Stomach (tissue), 9 donors: ENCODE measurements around the gene FAM9A. TPM values are rescaled to one million over a fixed set of nuclear protein-coding genes. Genes with fewer than 3 reads are reported as not detected.

Experiments used
- DNase-seq, 2 donors: peaks; one replicate each; pipeline versions ENCODE4 v3.0.0 to v3.0.0-alpha.2; 2013 to 2019
- H3K27ac ChIP-seq, 5 donors: fragments of 200-600 bp in 4 of 5; sonication (generic) in 4 of 5; one replicate each; pipeline ENCODE4 v1.5.1; 2013 to 2019; ENCODE audit warnings: mild to moderate bottlenecking in 1 of 5, moderate library complexity in 1 of 5
- H3K27me3 ChIP-seq, 3 donors: fragments of 200-600 bp; sonication (generic); one replicate each; pipeline ENCODE4 v1.5.1; 2017 to 2019; ENCODE audit warnings: mixed run types in 1 of 3
- H3K36me3 ChIP-seq, 4 donors: fragments of 200-600 bp; sonication (generic); 1 replicate in 3 of 4; 2 replicates in 1 of 4; pipeline ENCODE4 v1.5.1; 2016 to 2019
- H3K4me1 ChIP-seq, 4 donors: fragments of 200-600 bp; sonication (generic); one replicate each; pipeline ENCODE4 v1.5.1; 2016 to 2019
- H3K4me3 ChIP-seq, 4 donors: fragments of 200-600 bp; sonication (generic) in 3 of 4; one replicate each; pipeline ENCODE4 v1.5.1; 2016 to 2019; ENCODE audit warnings: mild to moderate bottlenecking in 1 of 4
- H3K9me3 ChIP-seq, 4 donors: fragments of 200-600 bp; sonication (generic); one replicate each; pipeline ENCODE4 v1.5.1; 2016 to 2019
- CTCF ChIP-seq, 7 experiments: fragments of 450-650 bp in 4 of 7; fragments of 200-600 bp in 3 of 7; sonication (generic) in 3 of 7; IDR thresholded peaks; one replicate each; pipeline ENCODE4 v1.5.1; 2016 to 2019; ENCODE audit warnings: antibody characterized with exemption in 7 of 7, control low read depth in 2 of 7, mild to moderate bottlenecking in 1 of 7
- EP300 ChIP-seq: sonication (generic); formaldehyde crosslinking; IDR thresholded peaks from one replicate; pipeline ENCODE4 v1.6.1; 2017; ENCODE audit warnings: antibody characterized with exemption
- POLR2A ChIP-seq, 4 donors: fragments of 450-650 bp; IDR thresholded peaks; one replicate each; pipeline ENCODE4 v1.6.1; 2016; ENCODE audit warnings: antibody characterized with exemption in 4 of 4, control low read depth in 2 of 4, mild to moderate bottlenecking in 1 of 4, moderate library complexity in 1 of 4
- POLR2AphosphoS5 ChIP-seq, 3 donors: sonication (generic); formaldehyde crosslinking; IDR thresholded peaks; one replicate each; pipeline ENCODE4 v1.6.1; 2016; ENCODE audit warnings: antibody characterized with exemption in 3 of 3
- WGBS, 5 donors: extraction: QIAGEN DNeasy Blood & Tissue Kit in 3 of 5; methylation state at CpG; one replicate each; pipeline versions ENCODE4 v1.1.5 to v1.1.7; 2013 to 2018; 5-methylcytosine and 5-hydroxymethylcytosine counted together
- intact Hi-C: fragments of 100-400 bp; cut with DNase I; formaldehyde crosslinking; loops from one replicate; pipeline ENCODE4 v1.15.1; 2023; ENCODE audit warnings: low total_unique reads
- polyA plus RNA-seq, 3 donors: library from polyadenylated mRNA; stranded (reverse); fragments of 200-250 nt; gene quantifications; one replicate each; pipeline ENCODE4 v1.2.3, GENCODE V29; 2013
- total RNA-seq, 5 donors: library from RNA; depleted of rRNA; stranded (reverse); fragments of >200 nt; gene quantifications; one replicate each; pipeline versions ENCODE4 v1.1.0 to v1.2.3, GENCODE V29; 2014 to 2016
- donor health status: healthy with polysubstance abuse.
- donor health status: Bipolar disorder and iron deficiency.
- donor health status: healthy.

FAM9A gene
- total and polyA plus RNA-seq, 8 donors: not detected

DNA sequence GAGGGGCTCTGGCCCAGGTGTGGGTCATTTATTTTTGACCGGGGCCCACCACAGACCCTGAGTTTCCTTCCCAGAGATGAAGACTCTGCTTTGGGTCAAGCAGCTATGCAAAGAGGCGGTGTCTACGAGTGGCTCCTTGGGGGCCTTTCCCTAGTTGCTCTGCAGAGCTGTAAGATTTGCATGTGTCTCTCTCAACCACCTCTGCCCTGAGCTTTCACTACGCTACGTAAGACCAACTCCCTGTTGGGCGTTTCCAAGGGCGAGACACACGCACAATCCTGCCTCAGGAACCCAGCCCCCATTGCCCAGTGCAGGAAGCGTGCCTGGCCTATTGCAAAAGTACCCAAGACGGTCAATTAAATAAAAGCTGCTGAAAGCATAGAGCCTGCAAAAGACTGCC lies 59.2 kb downstream of the FAM9A start:
- 85 to 91% (median 88%) methylated on average over 10 of the region's 10 CpGs for WGBS, 5 donors
- Histone ChIP-seq H3K9me3 (no peaks in the 10 kb centered on the region), H3K4me1 (no peaks in the 10 kb centered on the region), H3K36me3 (no peaks in the 10 kb centered on the region), H3K4me3 (no peak overlapping the region), H3K27me3 (no peaks in the 10 kb centered on the region), H3K27ac (no peak overlapping the region)
- TF ChIP-seq POLR2AphosphoS5 (IDR thresholded peaks at IDR 0.05) (no peak), EP300 (no peak), POLR2A (IDR thresholded peaks at IDR 0.05) (no peak), CTCF (IDR thresholded peaks at IDR 0.05) (no peak)
- intact Hi-C loops: no loop called here
- DNase-seq: no peak

Other genes starting within 250 kb of the FAM9A start
- gene ANOS1, start 69.2 kb downstream of the FAM9A start, total RNA-seq: 10 to 100 TPM in 1 of 5 donors, 1 to 10 TPM in 2, not detected in 2; 1.8 to 10.8 (median 2.0) TPM
- gene ANOS1, start 69.2 kb downstream of the FAM9A start, polyA plus RNA-seq: 1 to 10 TPM in 1 of 3 donors, under 1 TPM in 1, not detected in 1; 0.12 to 1.3 TPM
- not detected for gene FAM9B, start 232.7 kb upstream of the FAM9A start, total RNA-seq
- gene FAM9B, start 232.7 kb upstream of the FAM9A start, polyA plus RNA-seq: not detected